K562 treated with DMSO at 1 percent for 48 hours (cell line): ENCODE measurements around the gene TNF. TPM values are rescaled to one million over a fixed set of nuclear protein-coding genes. Genes with fewer than 3 reads are reported as not detected.

ENCODE experiments used
- total RNA-seq: library from RNA; unstranded; fragments of 300-600 nt; gene quantifications from 2 replicates; pipeline ENCODE4 v1.2.3, GENCODE V29; 2022; ENCODE audit warnings: low replicate concordance; ENCODE audit errors: extremely low read depth

TNF gene
- total RNA-seq: not detected in 2 replicates

DNA sequence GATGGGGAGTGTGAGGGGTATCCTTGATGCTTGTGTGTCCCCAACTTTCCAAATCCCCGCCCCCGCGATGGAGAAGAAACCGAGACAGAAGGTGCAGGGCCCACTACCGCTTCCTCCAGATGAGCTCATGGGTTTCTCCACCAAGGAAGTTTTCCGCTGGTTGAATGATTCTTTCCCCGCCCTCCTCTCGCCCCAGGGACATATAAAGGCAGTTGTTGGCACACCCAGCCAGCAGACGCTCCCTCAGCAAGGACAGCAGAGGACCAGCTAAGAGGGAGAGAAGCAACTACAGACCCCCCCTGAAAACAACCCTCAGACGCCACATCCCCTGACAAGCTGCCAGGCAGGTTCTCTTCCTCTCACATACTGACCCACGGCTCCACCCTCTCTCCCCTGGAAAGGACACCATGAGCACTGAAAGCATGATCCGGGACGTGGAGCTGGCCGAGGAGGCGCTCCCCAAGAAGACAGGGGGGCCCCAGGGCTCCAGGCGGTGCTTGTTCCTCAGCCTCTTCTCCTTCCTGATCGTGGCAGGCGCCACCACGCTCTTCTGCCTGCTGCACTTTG is at the start of gene TNF:
Gene TNF (plus strand): TSS at position 231 of the 567 bp plus-strand sequence. CDS start 177 bp downstream, at position 408.

DNA sequence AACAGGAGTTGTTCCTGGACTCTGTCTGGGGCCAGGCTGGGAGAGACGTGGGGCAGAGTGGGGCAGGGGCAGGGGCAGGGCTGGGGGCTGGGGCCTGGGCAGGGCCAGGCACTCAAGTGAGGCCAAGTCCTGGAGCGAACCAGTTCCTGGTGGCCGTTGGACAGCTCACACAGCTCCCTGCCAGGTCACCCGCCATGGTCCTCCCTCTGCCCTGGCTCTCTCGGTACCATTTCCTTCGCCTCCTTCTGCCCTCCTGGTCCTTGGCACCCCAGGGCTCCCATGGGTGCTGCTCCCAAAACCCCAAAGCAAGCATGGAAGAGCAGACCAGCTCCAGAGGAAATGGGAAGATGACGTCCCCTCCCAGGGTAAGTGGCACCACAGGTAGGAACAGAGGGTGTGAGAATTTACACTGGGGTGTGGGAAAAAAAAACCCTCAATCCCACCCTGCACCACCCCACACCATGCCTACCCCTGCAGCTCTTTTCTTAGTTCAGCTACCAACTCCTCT is 46.5 kb upstream of the TNF start, which contains the start of gene MCCD1:
Gene MCCD1 (plus strand): TSS at position 142 of the 508 bp plus-strand sequence. CDS start 53 bp downstream, at position 195.

DNA sequence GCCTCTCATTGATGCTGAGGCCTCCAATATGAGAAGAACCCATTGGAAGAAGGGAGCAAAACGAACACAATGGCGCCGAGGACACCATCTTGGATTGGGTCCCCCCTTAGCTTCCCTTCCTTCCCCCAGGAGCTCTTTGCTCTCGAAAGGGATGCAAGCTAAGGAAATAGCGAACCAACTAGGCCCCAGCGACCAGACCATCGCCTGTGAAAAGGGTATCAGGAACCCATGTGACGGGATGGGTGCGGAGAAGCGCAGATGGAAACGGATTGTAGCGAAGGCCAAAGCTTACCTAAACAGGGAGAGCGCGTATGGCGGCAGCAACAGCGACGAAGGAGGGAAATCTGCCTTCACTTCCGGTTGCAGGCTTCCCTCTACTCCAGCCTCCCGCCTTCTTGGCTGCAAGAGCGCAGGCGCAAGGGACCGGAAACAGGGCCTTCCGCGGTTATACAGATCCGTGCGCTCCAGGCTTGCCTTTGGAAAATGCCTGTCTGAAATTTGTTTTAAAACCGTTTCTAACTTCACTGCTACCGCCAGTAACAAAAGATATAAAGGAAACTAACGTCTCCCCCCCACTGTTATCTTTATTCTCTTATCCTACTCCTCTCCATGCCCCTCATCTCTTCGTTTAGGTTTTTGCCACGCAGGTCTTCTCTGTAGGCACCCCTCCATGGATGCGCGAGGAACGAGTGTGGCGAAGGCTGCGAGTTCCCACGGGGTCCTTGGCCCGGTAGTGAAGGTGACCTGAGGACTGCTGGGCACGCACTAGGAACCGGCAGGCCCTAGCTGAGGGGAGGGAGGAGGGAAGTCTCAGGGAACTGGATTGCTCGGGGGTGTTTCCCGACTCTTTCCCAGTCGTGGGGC is 33.5 kb upstream of the TNF start, which contains the start of gene DDX39B:
Gene DDX39B (minus strand): TSS at position 346 of the 864 bp plus-strand sequence. CDS start 1,471 bp downstream, outside the sequence.

DNA sequence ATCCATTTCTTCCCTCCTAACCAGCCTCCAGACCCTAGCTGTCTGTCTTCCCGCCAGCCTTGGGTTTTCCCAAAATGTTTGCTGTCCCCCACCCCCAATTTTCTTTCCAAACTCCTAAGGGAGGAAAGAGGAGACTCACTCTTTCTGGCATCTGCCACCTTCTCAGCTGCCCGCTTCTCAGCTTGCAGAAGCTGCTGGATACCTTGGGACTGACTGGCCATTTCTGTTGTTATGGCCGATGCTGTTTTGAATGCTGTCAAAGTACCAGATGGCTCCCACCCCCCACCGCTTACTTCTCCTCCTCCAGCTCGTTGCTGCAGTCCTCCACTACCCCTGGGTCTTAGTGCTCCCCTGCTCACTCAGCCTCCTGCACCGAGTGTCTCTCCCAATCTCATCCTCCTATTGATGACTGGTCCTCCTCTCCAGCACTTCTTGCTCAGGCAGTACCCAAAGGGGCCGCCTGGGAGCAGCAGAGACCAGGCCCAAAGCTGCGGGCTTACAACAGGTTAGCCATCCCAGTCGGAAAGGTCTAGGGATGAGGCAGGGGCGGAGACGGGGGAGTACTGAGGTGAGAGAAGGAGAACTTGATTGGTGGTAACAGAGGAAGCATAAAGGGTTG is 28.9 kb upstream of the TNF start, which contains the start of gene ATP6V1G2:
Gene ATP6V1G2 (minus strand): TSS at position 270 of the 619 bp plus-strand sequence. CDS start 49 bp downstream, at position 221.

DNA sequence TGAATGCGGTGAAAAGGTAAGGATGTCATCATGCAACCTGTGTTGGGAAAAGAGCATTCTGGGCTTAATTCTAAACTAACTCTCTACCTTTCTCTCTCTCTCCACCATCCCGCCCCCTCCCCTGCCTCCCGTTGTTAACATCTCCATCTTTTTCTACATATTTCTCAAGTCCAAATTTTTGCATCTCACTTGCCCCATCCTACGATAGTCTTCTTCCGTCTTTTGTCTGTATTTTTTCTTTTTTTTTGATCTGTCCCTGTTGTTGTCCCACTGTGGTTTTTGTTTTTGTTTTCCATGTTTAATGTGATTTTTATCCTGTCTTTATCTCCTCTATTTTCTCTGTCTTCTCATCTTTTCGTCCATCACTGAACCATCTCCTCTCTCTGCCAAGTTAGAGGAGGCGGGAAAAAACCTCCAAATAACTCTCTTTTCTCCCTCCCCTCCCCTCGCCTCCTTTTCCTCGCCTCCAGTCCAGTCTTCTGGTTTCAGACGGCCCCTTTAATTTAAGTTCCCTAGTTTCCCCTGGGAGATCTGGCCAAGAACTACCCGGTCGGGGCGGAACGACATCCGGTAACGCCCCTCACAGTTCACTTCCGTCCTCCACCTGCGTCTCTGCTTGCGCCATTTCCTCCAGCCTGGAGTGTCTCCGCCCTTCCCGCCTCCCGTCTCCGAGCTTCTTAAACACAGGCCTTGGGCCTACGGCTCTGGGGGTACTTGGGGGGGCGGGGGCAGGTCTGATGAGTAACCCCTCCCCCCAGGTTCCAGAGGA is 28.2 kb upstream of the TNF start, which contains the start of gene NFKBIL1:
Gene NFKBIL1 (plus strand): TSS at position 651 of the 769 bp plus-strand sequence. CDS start 87 bp downstream, at position 738.

DNA sequence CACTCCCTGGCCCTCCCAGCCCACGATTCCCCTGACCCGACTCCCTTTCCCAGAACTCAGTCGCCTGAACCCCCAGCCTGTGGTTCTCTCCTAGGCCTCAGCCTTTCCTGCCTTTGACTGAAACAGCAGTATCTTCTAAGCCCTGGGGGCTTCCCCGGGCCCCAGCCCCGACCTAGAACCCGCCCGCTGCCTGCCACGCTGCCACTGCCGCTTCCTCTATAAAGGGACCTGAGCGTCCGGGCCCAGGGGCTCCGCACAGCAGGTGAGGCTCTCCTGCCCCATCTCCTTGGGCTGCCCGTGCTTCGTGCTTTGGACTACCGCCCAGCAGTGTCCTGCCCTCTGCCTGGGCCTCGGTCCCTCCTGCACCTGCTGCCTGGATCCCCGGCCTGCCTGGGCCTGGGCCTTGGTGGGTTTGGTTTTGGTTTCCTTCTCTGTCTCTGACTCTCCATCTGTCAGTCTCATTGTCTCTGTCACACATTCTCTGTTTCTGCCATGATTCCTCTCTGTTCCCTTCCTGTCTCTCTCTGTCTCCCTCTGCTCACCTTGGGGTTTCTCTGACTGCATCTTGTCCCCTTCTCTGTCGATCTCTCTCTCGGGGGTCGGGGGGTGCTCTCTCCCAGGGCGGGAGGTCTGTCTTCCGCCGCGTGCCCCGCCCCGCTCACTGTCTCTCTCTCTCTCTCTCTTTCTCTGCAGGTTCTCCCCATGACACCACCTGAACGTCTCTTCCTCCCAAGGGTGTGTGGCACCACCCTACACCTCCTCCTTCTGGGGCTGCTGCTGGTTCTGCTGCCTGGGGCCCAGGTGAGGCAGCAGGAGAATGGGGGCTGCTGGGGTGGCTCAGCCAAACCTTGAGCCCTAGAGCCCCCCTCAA is 3.1 kb upstream of the TNF start, which contains the start of gene LTA:
Gene LTA (plus strand): TSS at position 249 of the 871 bp plus-strand sequence. CDS start 454 bp downstream, at position 703.

DNA sequence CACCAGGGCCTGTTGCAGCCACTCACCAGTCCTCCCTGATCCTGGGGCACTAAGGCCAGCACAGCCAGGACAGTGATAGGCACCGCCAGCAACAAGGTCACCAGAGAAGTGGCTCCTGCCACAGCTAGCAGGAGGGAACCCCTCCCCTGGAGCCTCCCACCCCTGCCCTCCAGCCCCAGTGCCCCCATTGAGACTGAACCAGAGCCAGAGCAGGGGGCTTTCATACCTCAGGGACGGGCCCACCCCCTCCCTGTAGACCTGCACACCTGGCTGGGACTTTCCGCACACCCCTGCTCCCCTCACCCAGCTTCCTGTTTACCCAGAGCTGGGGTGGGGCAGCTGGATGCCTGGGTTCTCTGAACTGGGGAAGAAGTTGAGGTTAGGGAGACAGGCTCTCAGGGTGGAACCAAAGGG is 6.9 kb downstream of the TNF start, which contains the start of gene LTB:
Gene LTB (minus strand): TSS at position 195 of the 414 bp plus-strand sequence. CDS start 7 bp downstream, at position 188.

DNA sequence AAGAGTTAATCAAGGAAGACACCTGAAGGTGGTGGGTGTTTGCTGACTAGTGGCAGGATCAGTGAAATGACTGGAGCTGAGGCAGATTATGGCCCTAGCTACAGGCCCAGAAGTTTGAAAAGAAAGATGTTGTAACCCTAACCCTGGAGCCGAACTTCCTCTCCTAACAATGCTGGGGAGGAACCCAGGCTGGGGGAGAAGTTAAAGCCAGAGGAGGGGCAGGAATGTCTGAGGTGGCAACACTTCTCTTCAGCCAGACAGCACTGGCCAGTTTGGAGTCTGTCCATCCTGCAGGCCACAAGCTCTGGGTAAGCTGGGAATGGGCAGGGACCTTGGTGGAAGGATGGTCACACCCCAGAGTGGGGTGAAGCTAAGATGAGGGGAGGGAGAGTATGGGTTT is 10.6 kb downstream of the TNF start, which contains the start of gene LST1:
Gene LST1 (plus strand): TSS at position 270 of the 400 bp plus-strand sequence. CDS start 1,023 bp downstream, outside the sequence.

DNA sequence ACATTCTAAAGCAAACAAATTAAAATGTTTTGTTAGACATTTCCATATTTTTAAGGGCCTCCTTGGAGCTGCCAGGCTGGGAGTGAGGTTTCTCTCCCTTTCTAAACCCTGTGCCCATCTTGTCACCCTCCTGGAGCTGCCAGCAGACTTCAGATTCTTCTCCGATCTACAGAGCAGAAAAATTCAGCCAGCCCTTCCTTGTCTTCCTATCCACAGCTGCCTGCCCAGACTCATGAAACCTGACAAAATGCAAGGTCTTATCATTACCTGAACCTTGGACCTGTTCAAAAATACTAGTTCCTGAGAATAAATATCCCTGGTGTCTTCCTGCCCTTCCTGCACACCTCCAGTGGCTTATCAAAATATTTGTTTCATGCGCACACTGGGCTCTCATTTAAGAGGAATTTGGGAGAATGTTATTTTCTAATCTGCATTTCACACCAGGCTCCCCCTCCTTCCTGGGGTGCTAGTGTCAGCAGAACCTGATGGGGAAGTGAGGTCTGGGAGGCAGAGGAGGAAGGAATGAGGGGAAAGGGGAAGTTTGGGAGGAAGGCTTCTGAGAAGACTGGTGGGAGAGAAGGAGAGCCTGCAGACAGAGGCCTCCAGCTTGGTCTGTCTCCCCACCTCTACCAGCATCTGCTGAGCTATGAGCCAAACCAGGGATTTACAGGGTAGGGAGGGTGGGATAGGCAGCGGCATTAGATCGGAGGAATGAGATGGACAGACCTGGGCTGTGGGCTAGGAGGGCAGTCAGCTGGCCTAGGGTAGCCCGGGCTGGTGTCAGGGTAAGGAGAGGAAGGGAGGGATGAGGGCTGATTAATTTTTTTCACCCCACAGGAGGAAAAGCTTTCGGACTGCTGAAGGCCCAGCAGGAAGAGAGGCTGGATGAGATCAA is 39.6 kb downstream of the TNF start, which contains the start of gene AIF1:
Gene AIF1 (plus strand): TSS at position 551 of the 895 bp plus-strand sequence. CDS start 96 bp downstream, at position 647.

DNA sequence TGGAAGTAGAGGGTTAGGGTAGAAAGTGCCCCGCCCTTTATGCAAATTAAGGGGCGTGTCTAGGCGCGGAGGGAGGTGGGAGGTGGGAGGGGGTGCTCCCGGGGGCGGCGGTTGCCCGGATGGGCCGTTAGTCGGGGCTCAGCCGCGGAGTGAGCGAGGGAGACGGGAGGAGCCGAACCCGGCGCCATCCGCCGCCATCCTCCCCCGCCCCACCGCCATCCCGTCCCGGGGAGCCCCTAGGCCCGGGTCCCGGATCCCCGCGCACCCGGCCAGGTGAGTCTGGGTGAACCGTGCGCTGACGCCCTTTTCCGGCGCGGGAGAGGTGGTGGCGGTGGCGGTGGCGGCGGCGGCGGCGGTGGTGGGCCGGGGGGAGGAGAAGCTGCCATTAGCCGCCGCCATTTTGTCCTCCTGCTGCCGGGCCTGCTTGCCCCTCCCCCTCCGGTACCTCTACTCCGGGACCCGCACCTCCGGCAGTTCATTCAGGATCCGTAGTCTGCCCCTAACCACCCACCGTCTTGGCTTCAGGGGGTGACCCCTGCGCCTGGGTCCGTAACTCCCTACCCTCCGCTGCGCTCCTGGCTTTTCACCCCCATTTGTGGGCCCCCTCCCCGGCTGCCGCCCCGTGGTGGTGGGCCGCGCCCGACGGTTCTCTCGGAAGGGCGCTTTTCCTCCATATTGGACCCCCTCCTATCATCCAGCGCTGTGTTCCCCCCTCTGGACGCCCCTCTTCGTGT is 45.4 kb downstream of the TNF start, which contains the start of gene PRRC2A:
Gene PRRC2A (plus strand): TSS at position 130 of the 734 bp plus-strand sequence. CDS start 2,075 bp downstream, outside the sequence.

Other genes starting within 250 kb of the TNF start
- gene HLA-B, start 218.4 kb upstream of the TNF start, total RNA-seq: not detected in 2 replicates
- not detected in 2 replicates for gene MICA, start 172.0 kb upstream of the TNF start, total RNA-seq
- gene MICB, start 77.4 kb upstream of the TNF start, total RNA-seq: not detected in 2 replicates
- not detected in 2 replicates for gene MCCD1, start 46.6 kb upstream of the TNF start, total RNA-seq
- gene DDX39B, start 33.6 kb upstream of the TNF start, total RNA-seq: not detected in 2 replicates
- not detected in 2 replicates for gene ATP6V1G2, start 29.0 kb upstream of the TNF start, total RNA-seq
- not detected in 2 replicates for gene NFKBIL1, start 28.0 kb upstream of the TNF start, total RNA-seq
- not detected in 2 replicates for gene LTA, start 3.3 kb upstream of the TNF start, total RNA-seq
- gene LTB, start 6.9 kb downstream of the TNF start, total RNA-seq: not detected in 2 replicates
- gene LST1, start 10.7 kb downstream of the TNF start, total RNA-seq: not detected in 2 replicates
- gene NCR3, start 17.4 kb downstream of the TNF start, total RNA-seq: not detected in 2 replicates
- gene AIF1, start 39.7 kb downstream of the TNF start, total RNA-seq: not detected in 2 replicates
- gene PRRC2A, start 45.1 kb downstream of the TNF start, total RNA-seq: 599 TPM in 1 of 2 replicates, not detected in the other
- 212 TPM in 1 of 2 replicates, not detected in the other for gene BAG6, start 77.1 kb downstream of the TNF start, total RNA-seq
- gene APOM, start 80.3 kb downstream of the TNF start, total RNA-seq: not detected in 2 replicates
- not detected in 2 replicates for gene C6orf47, start 85.2 kb downstream of the TNF start, total RNA-seq
- gene GPANK1, start 89.4 kb downstream of the TNF start, total RNA-seq: not detected in 2 replicates
- gene CSNK2B, start 90.5 kb downstream of the TNF start, total RNA-seq: 596 TPM in 1 of 2 replicates, not detected in the other
- not detected in 2 replicates for gene LY6G5B, start 94.4 kb downstream of the TNF start, total RNA-seq
- not detected in 2 replicates for gene LY6G5C, start 105.5 kb downstream of the TNF start, total RNA-seq
- gene ABHD16A, start 127.8 kb downstream of the TNF start, total RNA-seq: not detected in 2 replicates
- not detected in 2 replicates for gene LY6G6F, start 131.3 kb downstream of the TNF start, total RNA-seq
- not detected in 2 replicates for gene LY6G6D, start 139.8 kb downstream of the TNF start, total RNA-seq
- not detected in 2 replicates for gene LY6G6C, start 146.2 kb downstream of the TNF start, total RNA-seq
- gene MPIG6B, start 147.8 kb downstream of the TNF start, total RNA-seq: not detected in 2 replicates
- gene DDAH2, start 153.7 kb downstream of the TNF start, total RNA-seq: not detected in 2 replicates
- 1,281 TPM in 1 of 2 replicates, not detected in the other for gene CLIC1, start 161.0 kb downstream of the TNF start, total RNA-seq
- gene MSH5, start 164.4 kb downstream of the TNF start, total RNA-seq: not detected in 2 replicates
- not detected in 2 replicates for gene SAPCD1, start 187.1 kb downstream of the TNF start, total RNA-seq
- not detected in 2 replicates for gene VWA7, start 201.8 kb downstream of the TNF start, total RNA-seq
- 668 TPM in 1 of 2 replicates, not detected in the other for gene VARS1, start 220.2 kb downstream of the TNF start, total RNA-seq
- gene LSM2, start 231.4 kb downstream of the TNF start, total RNA-seq: not detected in 2 replicates
- not detected in 2 replicates for gene HSPA1L, start 239.7 kb downstream of the TNF start, total RNA-seq
- not detected in 2 replicates for gene HSPA1A, start 240.0 kb downstream of the TNF start, total RNA-seq